Loucy (cell line): ENCODE measurements around the gene ATP10D.

Source experiments
- H2AFZ ChIP-seq: fragments of 200-600 bp; sonication (generic); 2 replicates; pipeline ENCODE4 v1.6.0; 2016; ENCODE audit warnings: antibody characterized with exemption, mild to moderate bottlenecking, low read length, moderate library complexity
- H3F3A ChIP-seq: fragments of 200-600 bp; 2 replicates; pipeline ENCODE4 v1.6.0; 2016; ENCODE audit warnings: antibody characterized with exemption, low read depth, mild to moderate bottlenecking
- H3K27me3 ChIP-seq: fragments of 200-600 bp; sonication (generic); 2 replicates; pipeline ENCODE4 v1.6.1; 2014; ENCODE audit warnings: low read length, mild to moderate bottlenecking; ENCODE audit not compliant: insufficient read depth, poor library complexity, severe bottlenecking
- H3K36me3 ChIP-seq: fragments of 200-600 bp; sonication (generic); 2 replicates; pipeline ENCODE4 v1.6.1; 2016; ENCODE audit warnings: low read length; ENCODE audit not compliant: insufficient read depth
- H3K4me1 ChIP-seq: fragments of 200-600 bp; sonication (generic); 2 replicates; pipeline ENCODE4 v1.5.1; 2014; ENCODE audit warnings: low read length, mild to moderate bottlenecking; ENCODE audit not compliant: insufficient read depth, poor library complexity, severe bottlenecking
- H3K4me2 ChIP-seq: fragments of 200-600 bp; sonication (generic); 2 replicates; pipeline ENCODE4 v1.6.0; 2014; ENCODE audit warnings: antibody characterized with exemption, low read length, low read depth, mild to moderate bottlenecking; ENCODE audit not compliant: poor library complexity, severe bottlenecking
- H3K4me3 ChIP-seq: fragments of 200-600 bp; sonication (generic); 2 replicates; pipeline ENCODE4 v1.5.1; 2014; ENCODE audit warnings: low read length, mild to moderate bottlenecking, mixed read lengths; ENCODE audit not compliant: poor library complexity, severe bottlenecking
- H3K79me2 ChIP-seq: fragments of 200-600 bp; sonication (generic); 2 replicates; pipeline ENCODE4 v1.6.1; 2014; ENCODE audit warnings: low read length; ENCODE audit not compliant: insufficient read depth
- H3K9ac ChIP-seq: fragments of 200-600 bp; sonication (generic); 2 replicates; pipeline ENCODE4 v1.6.0; 2014; ENCODE audit warnings: mild to moderate bottlenecking, low read depth, low read length, moderate library complexity; ENCODE audit not compliant: poor library complexity, severe bottlenecking
- H3K9me2 ChIP-seq: fragments of 200-600 bp; sonication (generic); replicated peaks from 2 replicates; pipeline ENCODE4 v1.6.1; 2016; ENCODE audit warnings: low read depth, low read length, mixed read lengths
- H3K9me3 ChIP-seq: fragments of 200-600 bp; sonication (generic); 2 replicates; pipeline ENCODE4 v1.6.1; 2014; ENCODE audit warnings: mild to moderate bottlenecking, antibody characterized with exemption, low read length, low read depth; ENCODE audit not compliant: insufficient read depth
- H4K20me1 ChIP-seq: fragments of 200-600 bp; sonication (generic); 2 replicates; pipeline ENCODE4 v1.6.0; 2014; ENCODE audit warnings: antibody characterized with exemption, low read length, mild to moderate bottlenecking; ENCODE audit not compliant: insufficient read depth, poor library complexity, severe bottlenecking
- CTCF ChIP-seq: fragments of 200-600 bp; sonication (generic); conservative IDR thresholded peaks from 2 replicates; pipeline ENCODE4 v1.5.1; 2014; ENCODE audit warnings: mild to moderate bottlenecking, antibody characterized with exemption, low read length
- EZH2phosphoT487 ChIP-seq: fragments of 200-600 bp; IDR thresholded peaks from 2 replicates; pipeline ENCODE4 v1.6.1; 2018; ENCODE audit warnings: antibody characterized with exemption, mild to moderate bottlenecking, moderate library complexity, borderline replicate concordance

ATP10D gene

DNA sequence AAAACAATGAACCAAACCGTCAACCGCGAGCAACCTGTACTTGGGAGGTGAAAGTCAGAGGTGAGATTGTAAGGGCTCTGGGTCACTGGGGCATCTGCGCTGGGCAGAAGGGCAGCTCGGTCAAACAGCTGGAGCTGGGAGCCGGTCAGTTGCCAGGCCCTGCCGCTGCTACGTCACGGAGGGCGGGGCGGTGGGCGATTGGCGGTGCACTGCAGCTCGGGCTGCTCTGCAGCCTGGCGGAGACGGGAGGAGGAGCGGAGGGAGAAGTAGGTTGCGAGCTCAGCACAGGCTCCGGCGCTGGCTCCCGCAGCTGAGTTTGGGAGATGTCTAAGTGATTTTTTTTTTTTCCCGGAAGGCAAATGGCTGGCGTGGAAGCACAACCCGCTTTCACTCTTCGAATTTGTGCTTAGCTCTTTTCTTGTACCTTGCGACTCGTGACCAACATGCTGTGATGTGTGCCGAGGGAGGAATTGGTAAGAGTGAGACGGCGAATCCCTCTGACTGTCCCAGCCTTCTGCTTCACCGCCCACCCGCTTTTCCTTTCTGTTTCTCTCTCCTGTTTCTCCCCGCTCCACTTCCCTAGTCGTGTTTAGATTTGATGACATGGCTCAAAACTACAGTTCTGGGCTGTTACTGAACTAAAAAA, at the start of gene ATP10D:
Gene ATP10D (plus strand): TSS at position 229 of the 646 bp plus-strand sequence. CDS start 27,266 bp downstream, outside the sequence.
- Histone ChIP-seq H3K27me3 (no peaks in the 10 kb centered on the region), H3F3A (0 out of 2 replicates have a peak, but pooled peaks cover 2% of the 10 kb centered on the region)

GRCh38 chr4:47442980-47443379, 42.1 kb upstream of the ATP10D start:
- Histone ChIP-seq H3K36me3 (no peaks in the 10 kb centered on the region), H3K9me3 (no peaks in the 10 kb centered on the region), H3K27me3 (no peaks in the 10 kb centered on the region), H3F3A (no peaks in the 10 kb centered on the region), H2AFZ (no peak overlapping the region), H3K9me2 (no peaks in the 10 kb centered on the region), H3K4me1 (peaks cover 12% of the 10 kb centered on the region), H4K20me1 (no peaks in the 10 kb centered on the region), H3K9ac (no peak overlapping the region), H3K79me2 (no peaks in the 10 kb centered on the region), H3K4me3 (no peak overlapping the region), H3K4me2 (no peak overlapping the region)
- TF ChIP-seq EZH2phosphoT487 (no peak), CTCF (no peak)

More for the DNA sequence above, at the start of gene ATP10D:
- Histone ChIP-seq H3K4me3 (peak within 1 kb of the TSS; percentile 91), H3K36me3 (no peaks in the 10 kb centered on the region), H2AFZ (peak within 1 kb of the TSS; percentile 98), H3K4me1 (peaks cover 22% of the 10 kb centered on the region), H3K9me2 (no peaks in the 10 kb centered on the region), H3K4me2 (peak within 1 kb of the TSS; percentile 85), H3K9me3 (no peaks in the 10 kb centered on the region), H3K79me2 (peaks cover 5% of the 10 kb centered on the region; the same call in 1 of the 2 replicates), H4K20me1 (no peaks in the 10 kb centered on the region), H3K9ac (peak within 1 kb of the TSS; percentile 80)
- TF ChIP-seq EZH2phosphoT487 (no peak), CTCF (no peak)

GRCh38 chr4:47444031-47444430, 41.0 kb upstream of the ATP10D start:
- Histone ChIP-seq H3K9me3 (no peaks in the 10 kb centered on the region), H3K9me2 (no peaks in the 10 kb centered on the region), H3F3A (no peaks in the 10 kb centered on the region), H3K9ac (no peak overlapping the region), H3K27me3 (no peaks in the 10 kb centered on the region), H3K4me2 (no peak overlapping the region), H3K4me1 (peaks cover 9% of the 10 kb centered on the region), H3K4me3 (no peak overlapping the region), H2AFZ (no peak overlapping the region), H3K79me2 (no peaks in the 10 kb centered on the region), H3K36me3 (no peaks in the 10 kb centered on the region), H4K20me1 (no peaks in the 10 kb centered on the region)
- TF ChIP-seq CTCF (no peak), EZH2phosphoT487 (no peak)
